HepG2 (cell line): ENCODE results near the gene TGM6. TPM values are rescaled to one million over a fixed set of nuclear protein-coding genes. Genes with fewer than 3 reads are reported as not detected.

ENCODE experiments used
- ATAC-seq: fragments of 200-7000 bp; cut with Tn5 transposase; 3 replicates; pipeline ENCODE4 v1.9.1; 2020; ENCODE audit warnings: mild to moderate bottlenecking, moderate library complexity
- BruUV-seq: library from RNA; stranded (reverse); fragments of 400-500 nt; replicated peaks from 2 replicates; lab custom pipeline; 2021; lab: Mats Ljungman, UMichigan
- CTCF ChIA-PET: fragments of 300-600 bp; formaldehyde crosslinking; extraction: SDS; loops from one replicate; lab custom pipeline; 2021; ENCODE audit warnings: low total read pairs, inconsistent platforms, low intra/inter-chr PET ratio; lab: Yijun Ruan, JAX
- POLR2A ChIA-PET: fragments of 350-600 bp; sonication (Branson Sonifier 250); formaldehyde crosslinking; loops from one replicate; lab custom pipeline; 2020; ENCODE audit warnings: antibody characterized with exemption, inconsistent platforms; lab: Yijun Ruan, JAX
- DNase-seq: peaks from one replicate; pipeline ENCODE4 v3.0.0-alpha.2; 2015; ENCODE audit warnings: low spot score
- FAIRE-seq: peaks from 3 replicates; lab custom pipeline; 2011; peaks lifted over from hg19 to GRCh38; lab: Jason Lieb, UNC
- H2AFZ ChIP-seq: one replicate; pipeline ENCODE4 v1.6.1; 2011; ENCODE audit warnings: low read length, inconsistent platforms
- H3K27ac ChIP-seq: fragments of 300-600 bp; 3 replicates; pipeline ENCODE4 v1.8.0; 2011; ENCODE audit warnings: mixed run types, mild to moderate bottlenecking, mixed read lengths, low read length, inconsistent platforms; ENCODE audit not compliant: insufficient read depth; ENCODE audit errors: extremely low read length
- H3K27me3 ChIP-seq, 2 experiments: fragments of 200-600 bp in 1 of 2; 2 replicates in 1 of 2; 3 replicates in 1 of 2; pipeline versions ENCODE4 v1.6.0 to v1.8.0; 2011; ENCODE audit warnings: low read length in 2 of 2, mild to moderate bottlenecking in 2 of 2, moderate library complexity in 2 of 2, inconsistent platforms in 1 of 2; ENCODE audit not compliant: insufficient read depth in 2 of 2, control insufficient read depth in 1 of 2
- H3K36me3 ChIP-seq, 2 experiments: fragments of 200-600 bp in 1 of 2; replicated peaks in 1 of 2; 2 replicates in 1 of 2; 3 replicates in 1 of 2; pipeline versions ENCODE4 v1.5.1 to v1.8.0; 2011; ENCODE audit warnings: low read length in 2 of 2, inconsistent platforms in 1 of 2; ENCODE audit not compliant: insufficient read depth in 2 of 2, control insufficient read depth in 1 of 2
- H3K4me1 ChIP-seq: 2 replicates; pipeline ENCODE4 v1.5.1; 2012; ENCODE audit warnings: low read length, inconsistent platforms; ENCODE audit not compliant: insufficient read depth
- H3K4me2 ChIP-seq: 2 replicates; pipeline ENCODE4 v1.6.0; 2011; ENCODE audit warnings: low read depth, low read length, inconsistent platforms
- H3K4me3 ChIP-seq, 3 experiments: fragments of 200-600 bp in 1 of 3; sonication (generic), shearing (Covaris generic) in 1 of 3; replicated peaks in 1 of 3; 2 replicates each; pipeline ENCODE4 v1.5.1; 2011 to 2016; ENCODE audit warnings: low read length in 3 of 3, inconsistent platforms in 2 of 3, low read depth in 2 of 3, mild to moderate bottlenecking in 2 of 3, control low read depth in 1 of 3, mixed read lengths in 1 of 3; ENCODE audit not compliant: insufficient read depth in 1 of 3
- H3K79me2 ChIP-seq: one replicate; pipeline ENCODE4 v1.6.1; 2011; ENCODE audit warnings: low read length, inconsistent platforms; ENCODE audit not compliant: insufficient read depth
- H3K9ac ChIP-seq: 2 replicates; pipeline ENCODE4 v1.6.0; 2011; ENCODE audit warnings: mild to moderate bottlenecking, low read depth, low read length, inconsistent platforms; ENCODE audit not compliant: insufficient read depth
- H3K9me3 ChIP-seq: 2 replicates; pipeline ENCODE4 v1.5.1; 2012; ENCODE audit warnings: mild to moderate bottlenecking, low read length
- H4K20me1 ChIP-seq: 2 replicates; pipeline ENCODE4 v1.6.0; 2011; ENCODE audit warnings: inconsistent platforms, mild to moderate bottlenecking, low read length, moderate library complexity; ENCODE audit not compliant: insufficient read depth
- EZH2 ChIP-seq: conservative IDR thresholded peaks from 2 replicates; pipeline ENCODE4 v1.6.1; 2012; ENCODE audit warnings: mild to moderate bottlenecking, low read depth, low read length, moderate library complexity
- HNRNPH1 ChIP-seq: fragments of 200-400 bp; formaldehyde crosslinking; optimal IDR thresholded peaks from 2 replicates; pipeline ENCODE3; 2017; ENCODE audit warnings: mild to moderate bottlenecking, low read depth, low read length
- KLF12 ChIP-seq: sonication (generic); formaldehyde crosslinking; IDR thresholded peaks from 2 replicates; pipeline ENCODE4 v1.4.0; 2020; ENCODE audit warnings: missing genetic modification reagents, borderline replicate concordance
- SALL1 ChIP-seq: sonication (generic); formaldehyde crosslinking; IDR thresholded peaks from 2 replicates; pipeline ENCODE4 v1.8.0; 2022; ENCODE audit warnings: mild to moderate bottlenecking, missing genetic modification reagents
- TCF12 ChIP-seq, 2 experiments: fragments of 450-650 bp in 1 of 2; sonication (generic) in 1 of 2; formaldehyde crosslinking in 1 of 2; IDR thresholded peaks; 2 replicates each; pipeline versions ENCODE4 v1.6.1 to v1.8.0; 2017 to 2022; ENCODE audit warnings: antibody characterized with exemption in 1 of 2, mild to moderate bottlenecking in 1 of 2, missing genetic modification reagents in 1 of 2, moderate library complexity in 1 of 2
- TRIM24 ChIP-seq: sonication (generic); formaldehyde crosslinking; IDR thresholded peaks from 2 replicates; pipeline ENCODE4 v1.8.0; 2022; ENCODE audit warnings: mild to moderate bottlenecking, missing genetic modification reagents
- ZNF142 ChIP-seq: sonication (generic); formaldehyde crosslinking; IDR thresholded peaks from 2 replicates; pipeline ENCODE4 v1.4.0; 2020; ENCODE audit warnings: missing genetic modification reagents
- ZNF512B ChIP-seq: sonication (generic); formaldehyde crosslinking; IDR thresholded peaks from 2 replicates; pipeline ENCODE4 v1.5.1; 2020; ENCODE audit warnings: missing genetic modification reagents, mild to moderate bottlenecking, borderline replicate concordance
- WGBS: methylation state at CpG from one replicate; pipeline ENCODE4 v1.1.6; 2017; ENCODE audit warnings: low lambda C conversion rate; 5-methylcytosine and 5-hydroxymethylcytosine counted together
- in situ Hi-C: cut with HindIII; loops from 2 replicates; pipeline ENCODE4 v1.10.0; 2017; ENCODE audit warnings: low pct_unique_long_range_greater_than_20kb; ENCODE audit not compliant: extremely low pct_ligation_motif_present
- intact Hi-C: fragments of 100-400 bp; cut with micrococcal nuclease; formaldehyde crosslinking; loops from one replicate; pipeline ENCODE4 v1.10.0; 2022; ENCODE audit not compliant: unreplicated experiment
- polyA plus RNA-seq, 8 experiments: library from polyadenylated mRNA; depleted of rRNA in 3 of 8; stranded (reverse) in 7 of 8; unstranded in 1 of 8; fragments of >200 nt; fragmentation: Illumina TruSeq in 4 of 8; extraction: Trizol in 4 of 8; gene quantifications; 2 replicates each; pipeline versions ENCODE4 v1.2.1 to v1.2.3, GENCODE V29; 2011 to 2016; ENCODE audit warnings: low read depth in 4 of 8, missing spikeins in 1 of 8, mixed read lengths in 1 of 8; ENCODE audit not compliant: insufficient read depth in 1 of 8
- total RNA-seq, 5 experiments: library from RNA; depleted of rRNA; stranded (reverse); fragments of >200 nt; fragmentation: Illumina TruSeq; extraction: Trizol; gene quantifications; 2 replicates each; pipeline ENCODE4 v1.2.3, GENCODE V29; 2016; ENCODE audit warnings: low read depth in 1 of 5

Gene TGM6
- total and polyA plus RNA-seq, 2 of the 13 experiments (the other 11 are each of a cell fraction or from before 2014, with no cell fraction given), result not detected

- Histone ChIP-seq H3K27me3 (peaks cover 0 to 6% of the 10 kb centered on the region in 2 experiments; a peak in 3 of 5 replicates), H3K9me3 (0 out of 2 replicates have a peak, but pooled peaks cover 4% of the 10 kb centered on the region), H3K9ac (no peak overlapping the region), H3K36me3 (no peaks in the 10 kb centered on the region), H2AFZ (no peak overlapping the region), H3K27ac (no peak overlapping the region), H3K4me1 (no peaks in the 10 kb centered on the region), H3K4me2 (no peak overlapping the region), H3K79me2 (no peaks in the 10 kb centered on the region), H4K20me1 (no peaks in the 10 kb centered on the region), H3K4me3 (no peak overlapping the region)
- in situ Hi-C loops, result no loop called here
- ChIA-PET CTCF (interaction anchor here (1.2 to 2.6 kb wide), 2 partner anchors 109 to 139 kb away, joined by 3 to 33 read pairs; no protein-coding TSS in a partner anchor), POLR2A (no interaction called here)
- ATAC-seq (no peak), DNase-seq (no peak), FAIRE-seq (no peak)
- WGBS, result 28% methylated on average over 3 of the region's 3 CpGs
- BruUV-seq, result no TSS peak
- TF ChIP-seq KLF12 (CRISPR knock-in tag), result no peak
- intact Hi-C loops, result no loop called here
Observed at GRCh38 chr20:2346188-2346587, 34.5 kb upstream of the TGM6 start.

- DNase-seq, result no peak
- H3K9me3 ChIP-seq, result 0 out of 2 replicates have a peak, but pooled peaks cover 4% of the 10 kb centered on the region
- TF ChIP-seq TCF12 (IDR thresholded peaks at IDR 0.05), result no peak
- TF ChIP-seq TCF12 (CRISPR knock-in tag; IDR thresholded peaks at IDR 0.05), result no peak
- TF ChIP-seq ZNF512B (CRISPR knock-in tag), result no peak
- TF ChIP-seq HNRNPH1, result no peak
- TF ChIP-seq ZNF142 (CRISPR knock-in tag), result no peak
- TF ChIP-seq TRIM24 (CRISPR knock-in tag), result no peak
- no peak for TF ChIP-seq SALL1
- TF ChIP-seq EZH2, result no peak
Observed at GRCh38 chr20:2348336-2348735, 32.4 kb upstream of the TGM6 start.

More at GRCh38 chr20:2348336-2348735, 32.4 kb upstream of the TGM6 start:
- ATAC-seq, result no peak
- in situ Hi-C loops (no loop called here), intact Hi-C loops (no loop called here)
- no peak overlapping the region for H3K4me2 ChIP-seq
- H3K27me3 ChIP-seq, result peaks cover 0 to 6% of the 10 kb centered on the region in 2 experiments; a peak in 2 of 5 replicates
- no peak overlapping the region for H3K9ac ChIP-seq
- no peaks in the 10 kb centered on the region for H3K79me2 ChIP-seq
- H3K4me3 ChIP-seq, result no peak overlapping the region
- no TSS peak for BruUV-seq
- H3K27ac ChIP-seq, result no peak overlapping the region
- WGBS, result 9% methylated on average over 5 of the region's 5 CpGs
- H2AFZ ChIP-seq, result no peak overlapping the region
- H4K20me1 ChIP-seq, result no peaks in the 10 kb centered on the region
- no peaks in the 10 kb centered on the region for H3K36me3 ChIP-seq
- peaks cover 4% of the 10 kb centered on the region; the same call in 1 of the 2 replicates for H3K4me1 ChIP-seq
- ChIA-PET CTCF (no interaction called here), POLR2A (interaction anchor here (0.5 kb wide), 1 partner anchor 129 kb away, joined by 3 read pairs; no protein-coding TSS in a partner anchor)
- no peak for FAIRE-seq
